Measurements from ENCODE around the gene FNBP1L.
"Not testable (repeated sequence)": the region's sequence is repeated elsewhere in the genome, so short reads cannot be mapped to it uniquely, and the experiment has no call there.

The FNBP1L gene

DNA sequence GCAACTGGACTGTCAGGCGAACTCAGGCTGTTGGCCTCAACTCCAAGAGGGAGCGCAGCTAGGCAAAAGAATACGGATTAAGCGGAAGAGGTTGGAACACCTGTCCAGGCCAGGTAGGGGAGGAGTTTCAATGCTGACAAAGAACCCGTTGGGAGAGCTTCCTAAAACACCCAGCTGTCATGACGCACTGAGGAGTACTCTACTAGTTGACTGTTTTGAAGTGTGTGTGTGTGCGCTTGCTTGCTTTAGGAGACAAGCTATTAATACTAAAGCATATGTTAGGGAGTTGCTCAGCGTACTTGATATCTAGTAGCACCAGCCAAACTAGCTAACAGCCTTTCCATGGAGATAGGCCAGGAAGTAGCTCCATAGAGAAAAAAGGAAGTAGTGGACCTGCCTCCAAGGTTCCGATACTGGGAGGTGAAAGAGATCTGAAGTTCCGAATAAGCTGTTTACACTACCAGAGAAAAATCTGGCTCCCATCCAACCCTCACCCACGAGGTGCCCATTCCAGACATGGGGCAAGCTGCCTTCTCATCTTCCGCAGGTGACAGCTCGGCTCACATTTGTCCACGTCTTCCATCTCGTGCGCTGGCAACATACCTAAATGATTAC is 974 bp upstream of the FNBP1L start:
- no peak for DNase-seq

DNA sequence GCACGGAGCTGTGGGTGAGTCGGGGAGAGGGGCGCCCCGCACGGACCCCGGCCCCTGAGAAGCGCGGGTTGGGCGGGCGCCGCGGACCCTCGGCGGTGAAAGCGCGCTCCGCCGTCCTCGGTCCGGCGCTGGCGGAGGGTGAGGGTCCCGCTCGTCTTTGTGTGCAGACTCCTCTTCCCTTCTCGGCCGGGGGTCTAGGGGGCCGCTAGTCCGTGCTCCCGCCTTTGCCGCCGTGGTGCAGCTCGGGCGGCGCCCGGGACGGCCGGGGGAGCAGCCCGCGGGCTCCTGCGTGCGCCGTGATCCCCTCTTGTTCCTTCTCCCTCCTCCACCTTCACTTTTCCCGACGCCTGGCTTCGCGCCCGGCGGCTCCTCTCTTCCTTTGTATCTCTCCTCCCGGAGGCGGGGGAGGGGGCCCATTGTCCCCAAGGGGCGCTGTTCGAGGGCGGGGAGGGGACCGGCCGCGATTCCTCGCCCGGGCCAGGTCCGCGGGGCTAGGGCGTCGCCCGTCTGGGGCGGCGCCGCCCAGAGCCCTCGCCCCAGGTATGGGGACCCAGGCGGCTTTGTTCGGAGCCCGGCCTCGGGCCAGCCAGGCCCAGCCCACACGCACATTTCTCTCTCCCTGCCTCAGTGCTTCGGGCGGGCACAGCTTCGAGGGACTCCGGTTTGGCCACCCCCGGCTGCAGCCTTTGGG is 519 bp downstream of the FNBP1L start:
- no peak for DNase-seq

DNA sequence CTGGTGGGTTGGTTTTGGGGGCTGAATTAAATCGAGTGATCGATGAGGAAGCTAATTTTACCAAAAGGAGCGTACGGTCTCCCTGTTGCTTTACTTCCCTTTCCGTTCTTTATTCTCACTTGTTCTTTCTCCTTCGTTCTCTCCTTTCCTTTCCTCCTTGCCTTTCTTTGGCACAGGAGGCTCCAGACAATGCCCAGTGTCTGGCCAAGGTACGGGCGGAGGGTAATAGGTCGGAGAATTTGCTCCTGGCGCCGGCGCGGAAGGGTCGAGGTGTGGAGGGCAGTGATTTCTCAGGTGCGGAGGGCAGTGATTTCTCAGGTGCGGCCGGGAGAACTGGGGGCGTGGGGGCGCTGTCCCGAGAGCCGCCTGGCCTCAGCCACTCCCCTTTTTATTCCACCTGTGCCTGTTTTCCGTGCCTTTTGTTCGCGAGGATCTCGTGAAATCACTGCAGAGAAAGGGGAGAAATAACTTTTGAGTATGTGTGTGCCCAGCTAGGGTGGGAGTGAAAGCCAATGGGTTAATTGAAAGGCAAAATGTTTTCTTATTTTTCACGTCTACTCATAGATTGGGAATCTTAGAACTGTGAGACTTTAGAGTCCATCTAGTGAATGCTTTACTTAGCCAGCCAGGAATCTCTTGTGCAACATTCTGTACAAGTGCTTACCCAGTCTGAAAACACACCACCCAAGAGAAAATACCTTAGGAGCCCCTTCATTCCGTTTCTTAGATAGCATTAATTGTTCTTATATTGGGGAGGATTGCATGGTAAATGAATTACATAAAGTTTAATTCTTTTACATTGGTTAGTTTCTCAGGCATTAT is 1.3 kb downstream of the FNBP1L start:
- DNase-seq = no peak

DNA sequence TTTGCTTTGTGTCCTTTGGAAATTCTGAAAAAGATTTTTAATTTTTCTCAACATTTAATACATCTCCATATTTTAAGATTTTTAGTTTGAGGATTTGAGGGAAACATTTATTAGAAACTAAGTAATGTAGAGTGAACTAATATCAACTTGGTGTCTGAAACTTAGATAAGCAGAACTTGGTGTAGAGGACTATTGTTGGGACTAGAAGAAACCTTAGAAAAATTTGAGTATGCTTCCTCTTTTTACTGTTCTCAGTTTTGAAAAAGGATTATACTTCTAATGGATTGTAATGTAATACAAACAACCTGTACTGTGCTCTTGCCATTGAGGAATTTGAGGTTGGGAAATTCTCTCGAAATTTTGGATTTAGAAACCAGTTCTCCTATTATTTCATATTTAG is 2.4 kb downstream of the FNBP1L start:
- DNase-seq = no peak

DNA sequence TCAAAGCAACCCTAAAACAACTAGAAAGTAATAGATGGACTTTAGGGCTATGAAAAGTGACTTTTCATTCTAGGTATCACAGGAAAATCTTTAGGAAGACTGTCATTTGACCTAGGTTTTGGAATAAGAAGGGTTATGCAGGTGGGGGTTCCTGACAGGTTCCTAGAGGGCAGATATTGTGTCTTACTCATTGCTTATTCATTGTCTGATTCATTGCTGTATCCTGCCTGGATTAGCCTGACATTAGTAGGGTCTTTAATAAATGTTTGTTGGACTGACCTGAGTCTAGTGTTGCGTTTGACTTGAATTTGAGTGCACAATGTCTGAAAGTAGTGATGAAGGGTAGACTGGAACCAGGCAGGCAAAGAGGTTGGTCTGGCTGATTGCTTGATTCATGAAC is 6.0 kb downstream of the FNBP1L start:
- no peak for DNase-seq

DNA sequence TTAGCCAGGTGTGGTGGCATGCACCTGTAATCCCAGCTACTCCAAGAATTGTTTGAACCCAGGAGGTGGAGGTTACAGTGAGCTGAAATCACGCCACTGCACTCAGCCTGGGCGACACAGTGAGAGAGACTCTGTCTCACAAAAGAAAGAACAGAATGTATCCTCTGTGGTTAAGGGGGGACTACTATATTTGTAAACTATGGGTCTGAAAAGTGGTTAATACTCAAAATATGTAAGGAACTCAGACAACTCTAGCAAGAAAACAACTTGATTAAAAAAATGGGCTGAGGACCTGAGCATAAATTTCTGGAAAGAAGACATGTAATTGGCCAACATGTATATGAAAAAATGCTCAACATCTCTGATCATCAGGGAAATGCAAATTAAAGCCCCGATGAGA is 11.2 kb downstream of the FNBP1L start:
- no peak for DNase-seq

DNA sequence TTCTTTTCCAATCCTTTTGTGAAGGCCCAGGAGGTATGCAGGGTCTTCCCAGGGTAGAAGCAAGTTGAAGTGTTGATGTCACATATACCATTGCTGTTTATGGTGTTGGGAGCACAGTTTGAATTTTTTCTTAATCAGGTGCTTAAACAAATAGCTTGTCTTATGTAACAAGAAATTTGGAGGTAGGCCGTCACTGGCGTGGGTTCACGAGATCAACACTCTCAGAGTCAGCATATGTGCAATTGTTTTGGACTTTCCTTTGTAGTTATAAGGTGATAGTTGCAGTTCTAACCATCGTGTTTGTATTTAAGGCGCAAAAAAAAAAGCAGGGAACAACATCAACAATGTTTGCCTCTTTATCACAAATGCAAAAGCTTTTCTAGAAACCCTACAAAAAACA is 13.3 kb downstream of the FNBP1L start:
- DNase-seq = no peak

DNA sequence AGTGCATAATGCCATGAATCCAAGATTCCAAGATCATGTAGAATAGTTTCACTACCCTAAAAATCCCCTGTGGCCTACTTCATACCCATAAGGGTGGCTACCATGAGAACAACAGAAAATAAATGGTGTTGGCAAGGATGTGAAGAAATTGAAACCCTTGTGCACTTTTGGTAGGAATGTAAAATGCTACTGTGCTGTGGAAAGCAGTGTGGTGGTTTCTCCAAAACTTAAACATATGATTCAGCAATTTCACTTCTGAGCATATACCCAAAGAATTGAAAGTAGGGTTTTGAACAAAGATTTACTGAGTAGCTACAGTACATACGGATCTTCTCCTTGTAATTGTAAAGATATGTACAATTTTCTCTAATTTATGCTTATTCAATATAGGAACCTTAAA is 16.0 kb downstream of the FNBP1L start:
- DNase-seq = no peak

DNA sequence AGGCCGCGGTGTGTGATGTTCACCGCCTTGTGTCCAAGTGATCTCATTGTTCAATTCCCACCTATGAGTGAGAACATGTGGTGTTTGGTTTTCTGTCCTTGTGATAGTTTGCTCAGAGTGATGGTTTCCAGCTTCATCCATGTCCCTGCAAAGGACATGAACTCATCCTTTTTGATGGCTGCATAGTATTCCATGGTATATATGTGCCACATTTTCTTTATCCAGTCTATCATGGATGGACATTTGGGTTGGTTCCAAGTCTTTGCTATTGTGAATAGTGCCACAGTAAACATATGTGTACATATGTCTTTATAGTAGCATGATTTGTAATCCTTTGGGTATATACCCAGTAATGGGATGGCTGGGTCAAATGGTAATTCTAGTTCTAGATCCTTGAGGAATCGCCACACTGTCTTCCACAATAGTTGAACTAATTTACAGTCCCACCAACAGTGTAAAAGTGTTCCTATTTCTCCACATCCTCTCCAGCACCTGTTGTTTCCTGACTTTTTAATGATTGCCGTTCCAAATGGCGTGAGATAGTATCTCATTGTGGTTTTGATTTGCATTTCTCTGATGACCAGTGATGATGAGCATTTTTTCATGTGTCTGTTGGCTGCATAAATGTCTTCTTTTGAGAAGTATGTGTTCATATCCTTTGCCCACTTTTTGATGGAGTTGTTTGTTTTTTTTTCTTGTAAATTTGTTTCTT is 17.6 kb downstream of the FNBP1L start:
- DNase-seq = not testable (repeated sequence)

DNA sequence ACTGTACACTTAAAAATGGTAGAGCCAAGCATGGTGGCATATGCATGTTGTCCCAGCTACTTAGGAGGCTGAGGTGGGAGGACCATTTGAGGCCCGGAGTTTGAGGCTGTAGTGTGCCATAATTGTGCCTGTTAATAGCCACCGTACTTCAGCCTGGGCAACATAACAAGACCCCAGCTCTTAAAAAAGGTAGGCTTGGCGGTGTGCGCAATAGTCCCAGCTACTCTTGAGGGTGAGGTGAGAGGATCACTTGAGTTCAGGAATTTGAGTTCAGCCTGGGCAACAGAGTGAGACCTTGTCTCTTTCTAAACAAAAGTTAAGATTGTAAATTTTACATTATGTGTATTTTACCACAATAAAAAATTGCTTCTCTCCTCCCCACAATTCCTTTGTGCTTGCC is 19.7 kb downstream of the FNBP1L start:
- no peak for DNase-seq

DNA sequence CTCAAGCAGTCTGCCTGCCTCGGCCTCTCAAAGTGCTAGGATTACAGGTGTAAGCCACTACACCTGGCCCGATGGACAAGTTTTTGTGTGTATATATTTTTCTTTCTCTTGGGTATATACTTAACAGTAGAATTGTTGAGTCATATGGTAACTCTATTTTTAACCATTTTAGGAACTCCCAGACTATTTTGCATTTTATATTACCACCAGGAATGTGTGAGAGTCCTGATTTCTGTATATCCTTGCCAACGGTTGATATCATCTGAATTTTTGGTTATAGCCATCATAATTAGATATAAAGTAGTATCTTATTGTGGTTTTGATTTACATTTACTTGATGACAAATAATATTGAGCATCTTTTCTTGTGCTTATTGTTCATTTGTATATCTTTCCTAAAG is 20.7 kb downstream of the FNBP1L start:
- no peak for DNase-seq

DNA sequence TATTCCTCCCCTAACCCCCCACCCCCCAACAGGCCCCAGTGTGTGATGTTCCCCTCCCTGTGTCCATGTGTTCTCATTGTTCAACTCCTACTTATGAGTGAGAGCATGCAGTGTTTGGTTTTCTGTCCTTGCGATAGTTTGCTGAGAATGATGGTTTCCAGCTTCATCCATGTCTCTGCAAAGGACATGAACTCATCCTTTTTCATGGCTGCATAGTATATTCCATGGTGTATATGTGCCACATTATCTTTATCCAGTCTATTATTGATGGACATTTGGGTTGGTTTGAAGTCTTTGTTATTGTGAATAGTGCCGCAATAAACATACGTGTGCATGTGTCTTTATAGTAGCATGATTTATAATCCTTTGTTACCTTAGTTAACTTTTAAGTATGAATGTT is 21.3 kb downstream of the FNBP1L start:
- DNase-seq = not testable (repeated sequence)

DNA sequence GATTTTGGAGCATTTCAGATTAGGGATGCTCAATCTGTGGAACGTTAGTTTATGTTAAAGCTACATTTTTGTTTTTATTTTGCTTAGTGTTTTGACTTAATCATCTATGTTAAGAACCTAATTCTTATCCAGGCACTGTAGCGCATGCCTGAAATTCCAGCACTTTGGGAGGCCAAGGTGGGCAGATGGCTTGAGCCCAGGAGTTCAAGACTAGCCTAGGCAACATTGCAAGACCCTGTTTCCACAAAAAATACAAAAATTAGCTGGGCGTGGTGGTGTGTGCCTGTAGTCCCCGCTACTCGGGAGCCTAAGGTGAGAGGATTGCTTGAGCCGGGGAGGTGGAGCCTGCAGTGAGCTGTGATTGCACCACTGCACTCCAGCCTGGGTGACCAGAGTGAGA is 23.4 kb downstream of the FNBP1L start:
- no peak for DNase-seq

DNA sequence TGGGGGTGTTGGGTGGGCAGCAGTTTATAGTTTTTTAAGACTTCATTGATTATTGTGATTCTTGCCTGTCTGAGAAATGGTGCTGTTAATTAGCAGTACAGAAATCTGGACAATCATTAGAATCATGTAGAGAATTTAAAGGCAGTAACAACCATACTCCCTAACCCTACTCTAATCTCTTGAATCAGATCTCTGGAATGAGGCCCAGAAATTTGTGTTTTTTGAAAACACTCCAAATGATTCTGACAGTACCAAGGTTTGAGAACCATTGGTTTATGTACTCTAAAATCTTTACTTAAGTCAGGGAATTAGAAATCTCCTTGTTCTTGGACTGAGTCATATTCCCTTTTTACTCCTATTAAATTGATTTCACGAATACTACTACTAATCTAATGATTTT is 24.0 kb downstream of the FNBP1L start:
- no peak for DNase-seq

DNA sequence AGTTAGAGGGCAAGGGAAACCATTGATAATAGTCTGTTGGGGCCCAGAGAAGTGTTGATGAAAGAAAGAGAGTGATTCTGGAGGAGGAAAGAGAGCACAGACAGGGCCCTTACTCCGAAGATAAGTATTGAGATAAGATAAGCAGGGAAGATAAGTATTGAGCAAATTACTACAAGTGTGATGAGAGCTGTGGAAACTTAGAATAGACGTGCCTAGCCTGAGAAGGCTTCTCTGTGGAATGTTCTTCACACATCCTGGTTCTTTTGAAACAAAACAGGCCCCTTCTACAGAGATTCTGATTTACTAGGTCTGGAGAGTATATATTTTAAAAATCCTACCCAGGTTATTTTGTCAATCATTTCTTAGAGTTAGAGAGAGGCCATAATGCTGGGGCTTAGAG is 26.4 kb downstream of the FNBP1L start:
- DNase-seq = no peak

DNA sequence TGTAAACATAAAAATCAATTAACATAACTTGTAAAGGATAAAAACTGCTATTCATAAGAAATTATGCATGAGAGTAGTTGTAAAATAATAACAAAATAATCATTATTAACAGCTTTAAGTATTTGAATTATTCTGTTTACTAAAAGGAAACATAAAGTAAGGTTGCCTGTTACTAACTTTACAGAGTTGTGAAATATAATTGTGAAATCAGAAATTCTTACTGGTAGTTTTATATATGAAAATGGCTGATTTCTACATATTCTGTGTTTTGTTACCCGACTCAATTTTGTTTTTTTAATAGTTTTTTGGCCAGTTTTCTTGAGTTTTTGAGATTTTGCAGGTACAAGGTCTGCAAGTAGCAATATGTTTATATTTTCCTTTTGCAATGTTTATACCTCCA is 27.8 kb downstream of the FNBP1L start:
- no peak for DNase-seq

DNA sequence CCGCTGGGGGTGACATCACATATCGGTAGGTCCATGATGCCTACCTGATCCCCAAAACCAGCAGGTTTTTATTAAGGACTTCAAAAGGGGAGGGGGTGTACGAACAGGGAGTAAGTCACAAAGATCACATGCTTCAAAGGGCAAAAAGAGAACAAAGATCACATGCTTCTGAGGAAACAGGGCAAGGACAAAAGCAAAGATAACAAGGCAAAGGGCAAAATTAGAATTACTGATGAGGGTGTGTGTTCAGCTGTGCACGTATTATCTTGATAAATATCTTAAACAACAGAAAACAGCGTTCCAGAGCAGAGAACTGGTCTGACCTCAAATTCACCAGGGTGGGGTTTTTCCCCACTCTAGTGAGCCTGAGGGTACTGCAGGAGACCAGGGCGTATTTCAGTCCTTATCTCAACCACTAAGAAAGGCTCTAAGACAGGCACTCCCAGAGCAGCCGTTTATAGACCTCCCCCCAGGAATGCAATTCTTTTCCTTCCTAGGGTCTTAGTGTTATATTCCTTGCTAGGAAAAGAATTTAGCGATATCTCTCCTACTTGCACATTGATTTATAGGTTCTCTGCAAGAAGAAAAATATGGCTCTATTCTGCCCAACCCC is 31.3 kb downstream of the FNBP1L start:
- DNase-seq = not testable (repeated sequence)

DNA sequence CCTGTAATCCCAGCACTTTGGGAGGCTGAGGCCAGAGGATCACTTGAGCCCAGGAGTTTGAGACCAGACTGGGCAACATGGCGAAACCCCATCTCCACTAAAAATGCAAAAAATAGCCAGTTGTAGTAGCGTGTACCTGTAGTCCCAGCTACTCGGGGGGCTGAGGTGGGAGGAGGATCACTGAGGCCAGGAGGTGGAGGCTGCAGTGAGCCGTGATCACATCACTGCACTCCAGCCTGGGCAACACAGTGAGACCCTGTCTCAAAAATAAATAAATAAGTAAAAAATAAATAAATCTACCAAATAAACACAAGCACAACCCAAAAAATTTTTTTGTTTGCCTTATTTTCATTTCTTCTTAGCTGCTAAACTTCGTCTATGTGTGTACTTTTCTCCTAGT is 34.0 kb downstream of the FNBP1L start:
- not testable (repeated sequence) for DNase-seq

DNA sequence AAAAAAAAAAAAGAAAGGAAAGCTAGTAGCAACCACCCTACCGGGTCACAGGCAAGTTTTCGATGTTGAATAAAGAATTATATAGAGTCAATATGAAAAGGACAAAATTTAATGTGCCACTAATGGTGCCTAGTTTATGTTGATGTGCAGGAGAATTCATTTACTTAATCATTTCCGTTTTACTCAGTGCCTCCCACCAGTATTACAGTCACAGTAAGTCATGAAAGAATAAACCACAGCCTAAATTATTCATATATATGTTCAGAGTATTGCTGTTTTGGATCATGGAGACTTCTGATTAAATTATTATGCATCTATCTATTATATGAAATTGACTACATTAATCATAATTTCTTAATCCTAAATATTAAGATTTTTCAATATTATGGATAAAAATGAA is 35.3 kb downstream of the FNBP1L start:
- DNase-seq = no peak

DNA sequence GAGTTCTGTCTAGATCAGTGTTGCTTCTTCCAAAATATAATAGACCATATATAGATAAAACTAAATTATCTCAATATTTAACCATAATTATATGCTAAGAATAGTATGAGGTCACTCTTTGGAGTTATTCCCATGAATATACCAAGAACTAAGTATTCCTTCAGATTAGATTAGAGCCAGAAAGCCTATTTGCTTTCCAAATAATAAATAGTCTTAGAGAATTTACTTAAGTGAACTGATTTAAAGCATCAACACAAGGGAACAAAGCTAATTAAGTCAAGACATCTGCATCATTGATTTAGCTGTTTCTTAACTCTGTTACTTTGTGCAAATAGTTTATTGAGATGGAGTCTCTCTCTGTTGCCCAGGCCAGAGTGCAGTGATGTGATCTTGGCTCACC is 35.7 kb downstream of the FNBP1L start:
- no peak for DNase-seq

DNA sequence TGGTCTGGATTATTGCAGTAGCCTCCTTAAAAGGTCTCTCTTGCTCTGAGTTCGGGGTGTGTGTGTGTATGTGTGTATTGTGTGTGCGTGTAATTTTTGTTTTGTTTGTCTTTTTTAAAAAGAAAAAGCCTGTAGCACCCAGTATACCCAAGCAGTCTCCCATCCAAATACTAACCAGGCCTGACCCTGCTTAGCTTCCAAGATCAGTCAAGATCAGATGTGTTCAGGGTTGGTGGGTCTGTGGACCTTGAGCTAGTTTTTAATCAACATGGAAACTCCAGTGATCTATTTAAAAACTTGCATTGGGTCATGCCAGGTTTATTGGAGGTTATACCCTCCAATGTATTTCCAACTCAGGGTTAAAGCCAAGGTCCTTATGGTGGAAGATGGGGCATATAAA is 40.3 kb downstream of the FNBP1L start:
- no peak for DNase-seq

DNA sequence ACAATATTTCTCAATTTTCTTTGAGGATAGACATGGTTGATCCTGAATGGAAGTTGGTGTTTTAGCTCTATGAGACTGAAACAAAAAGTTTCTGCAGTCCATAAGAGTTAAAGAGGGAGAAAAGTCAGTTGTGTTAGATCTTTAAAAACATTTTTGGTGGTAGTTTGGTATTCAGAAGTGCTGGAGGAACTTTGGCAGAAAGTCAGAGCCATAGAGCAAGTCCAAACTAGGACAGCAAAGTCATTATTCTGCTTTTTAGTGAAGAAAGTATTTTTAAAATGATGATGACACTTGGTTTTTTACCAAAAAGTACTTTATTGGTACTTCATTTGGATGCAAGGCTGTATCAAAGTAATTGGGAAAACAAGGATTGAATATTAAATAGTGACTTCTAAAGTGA is 41.8 kb downstream of the FNBP1L start:
- DNase-seq = no peak

DNA sequence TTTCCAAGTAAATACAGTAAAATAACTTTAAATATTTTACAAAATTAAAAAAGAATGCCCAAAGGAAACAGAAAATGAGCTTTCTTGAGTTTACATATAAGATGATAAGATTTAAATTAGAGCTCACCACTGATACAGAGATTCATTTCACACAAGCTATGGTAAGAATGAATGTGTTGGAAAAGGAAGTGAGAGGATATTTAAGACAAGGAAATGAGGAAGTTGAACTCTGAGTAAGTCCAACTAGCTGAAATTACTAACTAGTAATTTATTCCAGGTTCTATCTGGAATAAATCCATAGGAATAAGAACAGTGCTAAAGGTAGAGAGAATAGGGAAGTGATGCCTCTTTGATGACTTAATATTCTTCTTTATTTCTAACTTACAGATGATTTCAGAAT is 42.4 kb downstream of the FNBP1L start:
- DNase-seq = no peak

Measured in GOT3 (cell line).